Hematopoietic multipotent progenitor cell treated with erythropoietin and hydrocortisone succinate and interleukin-3 and kit ligand, for 4 days (in vitro differentiated cells): ENCODE data around the gene CELF2.

Experiments used
- DNase-seq: peaks from one replicate; pipeline ENCODE4 v3.0.0-alpha.2; 2015

CELF2 gene

DNA sequence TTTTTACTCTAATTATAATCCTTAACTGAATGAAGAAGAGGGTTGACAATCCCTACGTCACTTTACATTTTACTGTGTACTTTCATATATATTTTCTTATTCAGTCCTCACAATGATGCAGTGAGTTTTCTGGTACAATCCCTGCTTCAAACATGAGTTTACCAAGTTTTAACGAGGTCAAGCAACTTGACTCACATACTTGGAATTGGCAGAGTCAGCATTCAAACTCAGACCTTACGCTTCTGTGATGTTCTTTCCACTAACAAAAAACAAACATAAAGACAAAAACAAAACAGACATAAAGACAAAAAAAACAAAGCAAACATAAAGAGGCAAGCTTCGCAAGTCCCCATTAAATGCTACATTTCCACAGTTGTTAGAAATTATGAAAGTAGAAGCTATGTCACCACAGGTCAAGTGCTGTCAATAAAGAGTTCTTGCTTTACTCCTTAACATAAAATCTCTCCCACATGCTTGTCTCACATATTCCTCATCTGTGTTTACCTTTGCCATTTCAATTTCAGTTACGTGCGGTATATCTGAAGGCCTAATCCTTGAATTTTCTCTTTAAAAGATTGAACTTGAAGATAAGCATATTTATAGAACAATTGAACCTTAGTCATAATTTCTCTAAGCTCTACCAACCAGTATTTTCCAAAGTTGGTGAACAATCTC, 217.3 kb downstream of the CELF2 start:
- no peak for DNase-seq

DNA sequence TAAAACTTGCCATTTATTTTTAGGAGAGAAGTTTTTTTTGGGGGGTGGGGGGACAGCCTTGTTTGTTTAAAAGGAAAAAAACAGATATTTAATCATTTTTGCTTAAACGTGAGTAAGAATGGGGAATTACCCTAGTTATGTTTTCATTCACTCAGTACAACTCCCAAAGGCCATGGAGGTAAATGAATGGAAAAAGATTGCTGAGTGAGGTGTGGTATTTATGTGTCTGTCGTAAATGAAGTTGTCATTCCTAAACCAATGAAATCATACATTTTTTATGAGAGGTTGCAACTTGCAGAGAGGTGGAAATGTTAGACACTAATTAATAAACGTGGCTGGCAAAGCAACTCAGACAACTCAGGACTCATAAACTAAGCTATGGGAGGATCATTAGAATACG, 218.1 kb downstream of the CELF2 start:
- DNase-seq: no peak

DNA sequence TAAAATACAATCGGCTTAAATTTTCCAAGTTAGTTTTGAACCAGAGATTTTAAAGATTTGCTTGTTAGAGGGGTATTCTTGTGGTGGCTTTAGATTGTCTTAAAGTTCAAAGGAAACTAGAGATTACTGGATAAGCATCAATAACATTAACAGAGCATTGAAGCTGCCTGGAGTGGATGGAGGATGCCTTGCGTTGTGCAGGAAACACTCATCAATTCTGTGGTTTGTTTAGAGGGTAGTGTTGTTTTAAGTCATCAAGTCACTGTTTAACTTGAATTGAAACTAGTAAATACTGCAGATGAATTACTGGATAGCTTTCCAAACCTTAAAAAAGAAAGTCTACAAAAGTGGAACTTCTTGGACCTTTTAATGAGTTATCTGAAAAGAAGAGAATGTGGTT, 218.6 kb downstream of the CELF2 start:
- DNase-seq: no peak

- no peak for DNase-seq
These were observed 219.9 kb downstream of the CELF2 start for GRCh38 chr10:11237571-11237970.

- no peak for DNase-seq
These were observed 221.2 kb downstream of the CELF2 start for GRCh38 chr10:11238893-11239292.

GRCh38 chr10:11240641-11241040, 223.0 kb downstream of the CELF2 start:
- DNase-seq: no peak

- DNase-seq: no peak
These were observed 225.0 kb downstream of the CELF2 start for GRCh38 chr10:11242443-11243387.

DNA sequence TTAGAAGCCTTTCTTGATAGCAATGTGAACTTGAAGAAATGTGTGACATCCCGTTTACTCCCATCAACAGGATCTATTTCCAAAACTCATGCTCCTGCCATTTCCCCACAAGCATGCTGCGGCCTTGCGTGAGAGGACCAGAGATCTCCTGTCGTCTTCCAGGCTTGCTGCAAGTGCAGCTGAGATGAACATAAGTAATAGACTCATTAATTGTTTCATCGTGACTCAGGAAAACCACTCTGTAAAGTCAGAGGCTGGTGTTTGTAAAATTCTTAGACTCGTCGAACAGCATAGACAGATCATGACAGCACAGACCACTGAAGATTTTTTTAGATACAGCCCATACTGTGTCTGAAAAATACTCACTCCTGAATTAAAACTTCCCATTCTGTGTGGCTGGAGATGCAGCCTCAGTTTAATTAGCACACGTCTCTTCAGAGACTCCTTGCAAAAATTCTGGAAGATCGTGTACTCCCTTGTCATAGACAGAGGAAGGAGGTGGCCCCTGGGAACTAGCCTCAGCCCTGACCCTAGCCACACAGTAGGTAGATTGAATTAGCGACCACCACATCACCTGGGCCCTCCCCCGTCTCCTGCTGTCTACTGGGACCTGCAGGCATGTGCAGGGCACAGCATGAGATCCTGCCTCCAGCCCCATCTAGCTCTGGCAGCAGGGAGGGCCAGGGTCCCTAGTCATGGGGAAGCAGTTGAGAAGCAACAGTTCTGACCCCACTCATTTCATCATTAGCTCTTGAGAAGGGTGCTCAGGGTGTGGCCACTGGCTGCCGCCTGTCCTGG, 226.0 kb downstream of the CELF2 start:
- no peak for DNase-seq

DNA sequence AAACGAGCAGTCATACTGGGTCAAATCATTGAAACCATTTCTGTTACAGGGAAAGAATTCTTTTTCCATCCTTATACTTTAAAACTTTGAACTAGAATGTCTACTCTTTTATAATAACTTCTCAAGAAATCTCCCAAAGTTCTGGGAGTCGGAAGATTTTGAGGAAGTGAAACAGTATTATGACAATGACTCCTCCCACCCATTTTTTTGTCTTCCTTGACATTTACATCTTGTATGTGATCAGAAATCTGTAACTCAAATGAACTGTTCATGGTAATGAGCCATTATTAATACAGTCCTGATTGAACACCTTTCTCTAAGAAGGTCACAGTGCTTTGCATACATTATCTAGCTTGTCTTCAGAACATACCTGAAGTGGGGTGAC, 227.4 kb downstream of the CELF2 start:
- no peak for DNase-seq

- DNase-seq: no peak
These were observed 227.8 kb downstream of the CELF2 start for GRCh38 chr10:11245510-11245909.

DNA sequence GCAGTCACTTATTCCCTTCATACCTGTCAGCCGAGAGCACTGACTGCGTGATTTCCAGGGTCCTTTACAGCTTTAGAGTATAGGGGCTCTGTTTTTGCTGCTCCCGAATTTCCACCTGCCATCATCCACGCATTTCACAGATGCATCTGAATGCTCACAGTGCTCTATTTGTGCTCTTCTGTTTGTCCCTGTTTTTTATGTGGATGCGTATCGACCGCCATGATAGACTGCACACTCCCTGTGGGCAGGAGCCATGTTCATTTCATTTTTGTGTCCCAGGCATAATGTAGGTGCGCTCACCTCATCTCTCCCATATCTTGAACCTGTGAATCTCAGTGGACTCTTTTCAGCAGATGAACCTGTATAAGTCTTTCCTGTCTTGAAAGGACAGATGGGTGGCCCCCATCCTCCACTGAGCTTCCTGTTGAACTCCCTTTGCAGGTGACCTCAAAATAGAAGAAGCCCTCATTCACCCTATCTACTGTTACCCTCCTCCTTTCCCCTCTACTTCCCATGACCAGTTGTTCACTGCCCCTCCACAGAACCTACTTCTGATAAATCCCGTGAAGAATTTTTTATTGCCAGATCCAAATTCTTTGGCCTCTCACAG, 228.4 kb downstream of the CELF2 start:
- no peak for DNase-seq

DNA sequence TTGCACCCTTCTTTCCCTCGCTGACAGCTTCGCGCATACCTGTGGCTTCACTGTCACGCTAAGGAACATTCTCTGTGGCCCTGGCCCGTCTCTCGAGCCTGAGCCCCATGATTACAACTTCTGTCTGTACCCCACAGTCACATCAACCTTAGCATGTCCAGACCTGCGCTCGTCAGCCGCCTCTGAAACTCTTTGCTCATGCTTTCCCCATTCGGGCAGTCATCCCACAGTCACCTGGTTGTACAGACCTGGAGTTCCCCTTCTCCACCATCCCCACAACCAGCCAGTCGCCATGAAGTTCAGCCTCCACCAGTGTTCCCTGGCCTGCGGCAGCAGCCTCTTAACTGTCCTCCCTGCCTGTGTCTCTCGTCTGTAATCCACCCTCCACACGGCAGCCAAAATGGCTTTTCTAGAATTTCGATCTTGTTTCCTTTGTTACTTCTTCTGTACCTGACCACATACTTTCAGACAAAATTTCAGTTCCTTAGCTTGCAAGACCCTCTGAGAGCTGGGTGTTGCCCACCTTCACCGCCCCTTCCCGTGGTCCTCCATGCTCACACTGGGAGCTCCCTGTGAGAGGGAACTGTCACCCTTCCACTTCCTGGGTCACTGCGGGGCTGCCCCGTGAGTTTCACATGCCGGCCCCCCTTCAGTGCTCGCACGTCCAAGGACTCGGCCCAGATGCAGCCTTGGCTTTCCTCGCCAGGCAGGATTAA, 229.2 kb downstream of the CELF2 start:
- no peak for DNase-seq

- DNase-seq: peak; percentile 34
These were observed 231.6 kb downstream of the CELF2 start for GRCh38 chr10:11249152-11249807.

GRCh38 chr10:11249808-11250195, 232.1 kb downstream of the CELF2 start:
- DNase-seq: no peak

- no peak for DNase-seq
These were observed 232.6 kb downstream of the CELF2 start for GRCh38 chr10:11250304-11250703.

- no peak for DNase-seq
These were observed 235.2 kb downstream of the CELF2 start for GRCh38 chr10:11252887-11253286.

GRCh38 chr10:11253385-11254002, 235.8 kb downstream of the CELF2 start:
- no peak for DNase-seq

DNA sequence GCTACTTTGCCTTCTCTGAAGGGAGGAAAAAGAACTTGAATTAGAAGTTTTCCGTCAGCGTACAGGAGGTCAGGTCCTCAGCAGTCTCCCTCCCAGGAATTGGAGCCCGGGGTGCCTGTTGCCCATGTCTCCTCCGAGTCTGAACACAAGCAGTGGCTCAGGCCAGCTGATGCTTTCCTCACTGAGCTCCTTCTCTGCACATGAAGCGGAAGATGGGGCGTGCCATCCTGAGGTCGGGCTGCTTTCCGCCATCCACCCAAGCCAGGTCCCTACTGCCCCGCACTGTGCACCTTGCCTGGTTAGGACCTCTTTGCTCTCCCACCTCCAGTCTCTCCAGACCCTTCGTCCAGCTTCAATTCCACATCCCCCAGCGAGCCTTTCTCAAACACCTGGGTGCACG, 237.5 kb downstream of the CELF2 start:
- no peak for DNase-seq

DNA sequence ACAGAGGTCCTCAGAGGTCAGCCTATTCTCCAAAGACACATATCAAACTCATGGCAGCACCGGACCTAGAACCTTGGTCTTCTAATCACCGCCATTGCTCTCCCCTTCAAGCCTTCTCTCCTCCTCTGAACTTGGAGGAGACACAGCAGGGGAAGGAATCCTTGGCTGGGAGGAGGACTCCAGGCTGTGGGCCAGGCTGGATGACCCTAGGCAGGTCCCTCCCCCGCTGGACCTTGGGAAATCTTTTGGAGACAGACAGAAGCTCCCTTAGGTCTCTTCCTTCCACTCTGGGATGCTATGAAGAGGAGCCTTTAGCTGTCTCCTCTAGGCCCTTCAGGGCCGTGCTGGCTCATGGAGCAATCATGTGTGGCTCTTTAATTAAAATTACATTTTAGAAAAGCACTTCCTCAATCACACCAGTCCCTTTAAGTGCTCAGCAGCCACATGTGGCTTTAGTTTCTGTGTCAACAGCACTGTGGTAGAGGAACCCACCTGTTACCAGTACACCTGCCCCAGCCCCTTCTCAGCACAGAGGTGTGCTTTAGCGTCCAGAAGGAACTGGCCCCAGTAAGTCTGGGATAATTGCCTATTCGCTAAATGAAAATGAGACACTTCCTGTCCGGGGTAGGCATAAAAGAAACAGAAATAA, 238.2 kb downstream of the CELF2 start:
- DNase-seq: peak; percentile 44

DNA sequence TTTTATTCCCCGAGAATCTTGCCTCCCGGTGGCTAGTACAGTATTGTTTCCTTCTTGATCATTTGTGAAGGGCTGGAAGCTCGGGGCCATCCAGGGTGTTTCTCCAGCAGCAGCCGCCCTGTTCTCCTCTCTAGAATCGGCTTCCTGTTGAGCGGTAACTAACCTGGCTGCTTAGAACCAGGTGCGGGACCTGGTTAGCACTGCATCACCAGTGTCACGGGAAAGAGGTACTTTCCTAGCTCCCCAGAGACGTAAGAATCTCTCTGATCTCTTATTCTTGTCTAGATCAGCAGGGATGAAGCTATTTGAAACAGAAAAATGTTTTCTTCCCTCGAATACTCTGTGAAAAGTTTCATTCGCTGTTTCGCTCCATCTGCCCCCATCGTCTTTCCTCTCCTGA, 239.2 kb downstream of the CELF2 start:
- DNase-seq: no peak
